ENCODE results near the gene LXN.

DNA sequence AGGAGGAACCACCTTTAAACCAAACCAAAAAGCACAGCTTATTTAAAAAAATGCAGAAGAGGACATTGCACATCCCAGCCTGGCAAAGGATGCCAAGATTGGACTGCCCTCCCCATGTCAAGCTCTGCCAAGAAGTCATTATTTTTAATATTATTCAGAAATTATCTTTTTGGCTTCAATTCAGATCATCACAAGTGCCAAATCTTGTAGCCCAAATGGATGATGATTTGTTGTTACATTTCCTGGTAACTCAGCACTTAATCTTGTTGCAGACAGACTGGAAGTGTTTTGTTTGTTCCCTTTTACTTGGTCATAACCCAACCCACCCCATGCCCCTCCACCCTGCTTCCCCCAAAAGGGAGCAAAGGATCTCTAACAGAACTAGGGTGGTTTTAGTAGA, 28.1 kb upstream of the LXN start:
- TF ChIP-seq POLR2A (IDR thresholded peaks at IDR 0.05), result no peak
- TF ChIP-seq, protein P1, sequence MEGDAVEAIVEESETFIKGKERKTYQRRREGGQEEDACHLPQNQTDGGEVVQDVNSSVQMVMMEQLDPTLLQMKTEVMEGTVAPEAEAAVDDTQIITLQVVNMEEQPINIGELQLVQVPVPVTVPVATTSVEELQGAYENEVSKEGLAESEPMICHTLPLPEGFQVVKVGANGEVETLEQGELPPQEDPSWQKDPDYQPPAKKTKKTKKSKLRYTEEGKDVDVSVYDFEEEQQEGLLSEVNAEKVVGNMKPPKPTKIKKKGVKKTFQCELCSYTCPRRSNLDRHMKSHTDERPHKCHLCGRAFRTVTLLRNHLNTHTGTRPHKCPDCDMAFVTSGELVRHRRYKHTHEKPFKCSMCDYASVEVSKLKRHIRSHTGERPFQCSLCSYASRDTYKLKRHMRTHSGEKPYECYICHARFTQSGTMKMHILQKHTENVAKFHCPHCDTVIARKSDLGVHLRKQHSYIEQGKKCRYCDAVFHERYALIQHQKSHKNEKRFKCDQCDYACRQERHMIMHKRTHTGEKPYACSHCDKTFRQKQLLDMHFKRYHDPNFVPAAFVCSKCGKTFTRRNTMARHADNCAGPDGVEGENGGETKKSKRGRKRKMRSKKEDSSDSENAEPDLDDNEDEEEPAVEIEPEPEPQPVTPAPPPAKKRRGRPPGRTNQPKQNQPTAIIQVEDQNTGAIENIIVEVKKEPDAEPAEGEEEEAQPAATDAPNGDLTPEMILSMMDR (IDR thresholded peaks at IDR 0.05), result no peak

All from suprapubic skin (tissue), 3 donors.